HG03045 (cell line): ENCODE measurements around the gene CCDC30.

Experiments
- ATAC-seq: cut with Tn5 transposase; IDR thresholded peaks from one replicate; pipeline ENCODE4 v1.9.1; 2021; ENCODE audit warnings: mild to moderate bottlenecking, moderate library complexity; ENCODE audit not compliant: unreplicated experiment

The CCDC30 gene

GRCh38 chr1:42686418-42686817 is 223.3 kb downstream of the CCDC30 start:
- ATAC-seq = no peak

DNA sequence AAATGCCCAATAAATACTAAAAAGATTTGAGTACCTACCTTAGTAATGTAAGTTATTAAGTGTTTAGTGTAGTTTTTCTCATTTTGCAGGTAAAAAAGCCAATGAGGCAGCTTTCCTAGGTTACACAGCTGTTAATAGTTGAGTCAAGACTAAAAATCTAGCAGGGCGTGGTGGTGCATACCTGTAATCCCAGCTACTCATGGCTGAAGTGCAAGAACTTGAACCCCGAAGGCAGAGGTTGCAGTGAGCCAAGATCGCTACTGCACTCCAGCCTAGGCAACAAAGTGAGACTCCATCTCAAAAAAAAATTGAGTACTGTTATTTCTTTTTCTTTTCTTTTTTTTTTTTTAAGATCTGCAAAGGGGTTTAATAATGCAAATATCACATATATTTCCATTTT is 226.8 kb downstream of the CCDC30 start:
- ATAC-seq = no peak

DNA sequence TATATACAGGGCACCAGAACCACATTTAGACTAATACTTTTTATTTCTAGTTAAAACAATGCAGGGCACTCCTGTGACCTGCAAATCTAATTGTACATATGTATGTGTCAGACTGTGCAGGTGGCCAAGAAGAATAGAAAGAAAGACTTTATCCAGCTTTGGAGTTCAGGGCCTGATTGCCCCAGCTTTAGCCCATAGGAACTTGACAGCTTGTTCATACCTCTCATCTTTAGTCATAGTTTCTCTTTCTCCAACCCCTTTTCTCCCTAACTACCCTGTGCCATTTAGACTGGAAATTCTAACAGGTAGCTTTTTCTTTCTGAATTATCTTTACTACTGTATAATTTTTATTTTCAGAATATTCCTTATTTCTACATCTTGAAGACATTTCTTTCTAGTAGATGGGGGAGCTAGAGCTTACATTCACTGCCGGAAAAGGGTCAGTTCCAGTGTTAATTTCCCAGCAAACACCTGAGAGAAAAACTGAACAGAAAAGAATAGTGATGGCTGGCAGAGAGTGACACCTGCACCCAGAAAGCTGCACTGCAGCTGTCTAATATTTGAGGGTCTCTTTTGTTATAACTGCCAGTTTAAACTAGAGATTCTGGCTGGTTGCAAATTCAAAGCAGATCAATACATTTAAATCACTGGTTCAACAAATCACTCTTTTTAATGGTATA is 227.5 kb downstream of the CCDC30 start:
- no peak for ATAC-seq

- no peak for ATAC-seq
These were observed 228.0 kb downstream of the CCDC30 start for GRCh38 chr1:42691157-42691498.

DNA sequence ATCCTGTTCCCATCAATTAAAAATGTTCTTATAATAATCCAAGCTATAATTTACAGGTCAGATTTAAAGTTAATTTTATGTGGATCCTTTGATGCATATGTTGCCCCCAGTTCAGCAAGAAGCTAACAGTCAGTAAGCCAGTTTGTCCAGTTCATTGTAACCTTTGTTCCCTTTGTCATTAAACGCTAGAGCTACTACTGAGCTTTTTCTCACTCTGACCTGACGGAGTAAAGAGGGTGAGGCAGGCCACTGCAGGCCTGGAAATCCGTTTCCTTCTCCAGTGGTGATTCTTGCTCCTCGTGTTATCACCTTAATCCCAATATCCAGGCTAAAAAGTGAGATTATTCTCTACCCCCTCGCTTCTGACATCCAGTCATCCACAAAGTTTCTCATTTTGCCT is 229.4 kb downstream of the CCDC30 start:
- no peak for ATAC-seq

- ATAC-seq = no peak
These were observed 229.8 kb downstream of the CCDC30 start for GRCh38 chr1:42692911-42693310.

DNA sequence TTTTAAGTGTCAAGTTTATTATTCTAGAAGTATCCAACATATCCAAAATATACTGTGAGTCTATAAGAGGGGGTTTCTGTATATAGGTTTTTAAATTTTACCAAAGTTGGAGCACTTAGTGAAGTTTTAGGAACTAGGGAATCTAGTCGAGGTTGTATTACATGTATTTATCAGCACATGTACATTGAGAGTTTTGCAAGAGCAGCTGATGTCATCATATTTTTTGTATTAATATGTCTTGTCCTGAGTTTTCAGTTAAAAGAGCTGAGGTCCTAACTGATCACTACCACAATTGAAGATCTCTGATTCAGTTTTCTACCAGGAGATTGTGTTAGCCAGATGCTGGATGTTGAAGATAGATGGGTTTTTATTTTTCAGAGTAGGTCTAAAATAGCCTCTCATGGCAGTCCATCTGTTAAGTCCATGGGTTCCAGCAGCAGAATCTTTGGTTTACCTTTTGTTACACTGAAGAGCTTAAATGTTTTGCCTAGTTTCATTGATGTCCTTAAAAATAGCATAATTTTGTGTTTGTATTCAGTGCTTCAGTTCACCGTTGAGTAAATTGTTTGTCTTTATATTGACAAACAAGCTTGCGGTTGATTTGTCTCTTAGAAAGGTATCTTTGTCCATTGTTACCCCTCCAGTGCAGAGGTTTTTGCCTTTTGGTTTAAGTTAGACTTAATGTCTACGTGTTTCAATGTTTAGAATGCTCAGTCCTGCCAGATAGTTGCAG is 235.2 kb downstream of the CCDC30 start:
- no peak for ATAC-seq

- no peak for ATAC-seq
These were observed 236.9 kb downstream of the CCDC30 start for GRCh38 chr1:42700006-42700405.

GRCh38 chr1:42703888-42704464 is 240.9 kb downstream of the CCDC30 start:
- no peak for ATAC-seq
